Fibroblast of the aortic adventitia (primary cell): Measurements from ENCODE around the gene NUP43. TPM values are rescaled to one million over a fixed set of nuclear protein-coding genes. Genes with fewer than 3 reads are reported as not detected.
A peak's percentile ranks its signal among the peaks of the same experiment; 100 is the strongest.
"Not testable (repeated sequence)": the region's sequence is repeated elsewhere in the genome, so short reads cannot be mapped to it uniquely, and the experiment has no call there.

ENCODE experiments used
- DNase-seq: peaks from one replicate; pipeline ENCODE4 v3.0.0-alpha.2; 2010; ENCODE audit warnings: low read depth
- H3K4me3 ChIP-seq: 2 replicates; pipeline ENCODE4 v1.5.1; 2011; ENCODE audit warnings: low read depth, mild to moderate bottlenecking, control low read depth, low read length, moderate library complexity
- total RNA-seq: library from RNA; depleted of rRNA; stranded (reverse); fragments of >200 nt; gene quantifications from 2 replicates; pipeline ENCODE4 v1.2.3, GENCODE V29; 2012; ENCODE audit warnings: low replicate concordance
- TF ChIP-seq, protein P1 (sequence below): IDR thresholded peaks from 2 replicates; pipeline ENCODE4 v1.5.1; 2011; ENCODE audit warnings: mild to moderate bottlenecking, low read length, control low read depth, inconsistent platforms; ENCODE audit not compliant: insufficient read depth

The NUP43 gene
- total RNA-seq, 1 donor = 45.6 TPM

DNA sequence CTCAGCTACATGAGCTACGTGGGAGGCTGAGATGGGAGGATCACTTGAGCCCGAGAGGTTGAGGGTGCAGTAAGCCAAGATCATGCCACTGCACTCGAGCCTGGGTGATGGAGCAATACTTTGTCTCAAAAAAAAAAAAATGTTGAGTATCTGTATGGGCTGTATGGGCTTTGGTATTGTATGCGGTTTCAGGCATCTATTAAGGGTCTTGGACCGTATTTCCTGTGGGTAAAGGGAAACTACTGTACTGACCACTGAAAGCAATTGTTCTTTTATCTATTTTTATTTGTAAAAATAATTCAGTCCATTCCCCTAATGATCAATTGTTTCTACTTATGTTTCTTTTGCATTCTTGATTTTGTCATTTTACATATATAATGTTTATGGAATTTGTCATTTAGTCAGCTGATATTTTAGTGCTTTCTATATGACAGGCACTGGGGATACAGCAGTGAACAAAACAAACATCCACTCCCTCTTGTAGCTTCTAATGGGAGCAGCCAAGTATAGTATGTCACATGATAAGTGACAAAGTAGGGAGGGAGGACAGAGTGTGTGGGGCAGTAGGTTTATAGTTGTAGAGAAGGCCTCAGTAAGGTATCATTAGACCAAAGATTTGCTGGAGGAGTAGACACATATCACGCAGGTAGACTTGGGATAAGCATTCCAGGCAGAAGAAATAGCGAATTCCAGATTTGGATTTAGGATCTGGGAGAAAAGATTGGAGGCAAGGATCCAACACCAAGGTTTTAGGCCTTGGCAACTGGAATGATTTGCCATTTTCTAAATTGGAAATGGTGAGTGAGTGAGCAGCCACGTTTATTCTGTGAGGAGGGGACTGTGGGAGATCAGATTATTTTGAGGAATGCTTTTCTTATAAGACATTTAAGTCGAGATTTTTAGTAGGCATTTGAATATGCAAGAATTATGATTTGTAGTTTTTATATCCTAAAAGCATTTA lies 9.3 kb upstream of the NUP43 start:
- TF ChIP-seq, protein P1, sequence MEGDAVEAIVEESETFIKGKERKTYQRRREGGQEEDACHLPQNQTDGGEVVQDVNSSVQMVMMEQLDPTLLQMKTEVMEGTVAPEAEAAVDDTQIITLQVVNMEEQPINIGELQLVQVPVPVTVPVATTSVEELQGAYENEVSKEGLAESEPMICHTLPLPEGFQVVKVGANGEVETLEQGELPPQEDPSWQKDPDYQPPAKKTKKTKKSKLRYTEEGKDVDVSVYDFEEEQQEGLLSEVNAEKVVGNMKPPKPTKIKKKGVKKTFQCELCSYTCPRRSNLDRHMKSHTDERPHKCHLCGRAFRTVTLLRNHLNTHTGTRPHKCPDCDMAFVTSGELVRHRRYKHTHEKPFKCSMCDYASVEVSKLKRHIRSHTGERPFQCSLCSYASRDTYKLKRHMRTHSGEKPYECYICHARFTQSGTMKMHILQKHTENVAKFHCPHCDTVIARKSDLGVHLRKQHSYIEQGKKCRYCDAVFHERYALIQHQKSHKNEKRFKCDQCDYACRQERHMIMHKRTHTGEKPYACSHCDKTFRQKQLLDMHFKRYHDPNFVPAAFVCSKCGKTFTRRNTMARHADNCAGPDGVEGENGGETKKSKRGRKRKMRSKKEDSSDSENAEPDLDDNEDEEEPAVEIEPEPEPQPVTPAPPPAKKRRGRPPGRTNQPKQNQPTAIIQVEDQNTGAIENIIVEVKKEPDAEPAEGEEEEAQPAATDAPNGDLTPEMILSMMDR = no peak
- no peak overlapping the region for H3K4me3 ChIP-seq
- no peak for DNase-seq

DNA sequence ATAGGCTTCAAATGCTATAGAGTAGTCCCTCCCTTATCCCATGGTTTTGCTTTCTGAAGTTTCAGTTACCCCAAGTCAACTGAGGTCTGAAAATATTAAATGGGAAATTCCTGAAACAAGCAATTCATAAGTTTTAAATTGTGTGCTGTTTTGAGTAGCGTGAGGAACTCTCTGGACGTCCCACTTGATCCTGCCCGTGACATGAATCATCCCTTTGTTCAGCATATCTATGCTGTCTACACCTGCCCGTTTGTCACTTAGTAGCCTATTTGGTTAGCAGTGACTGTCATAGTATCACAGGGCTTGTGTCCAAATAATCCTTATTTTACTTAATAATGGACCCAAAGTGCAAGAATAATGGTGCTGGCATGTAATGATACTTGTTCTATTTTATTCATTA lies 8.2 kb upstream of the NUP43 start:
- TF ChIP-seq, protein P1 = no peak
- DNase-seq = no peak

DNA sequence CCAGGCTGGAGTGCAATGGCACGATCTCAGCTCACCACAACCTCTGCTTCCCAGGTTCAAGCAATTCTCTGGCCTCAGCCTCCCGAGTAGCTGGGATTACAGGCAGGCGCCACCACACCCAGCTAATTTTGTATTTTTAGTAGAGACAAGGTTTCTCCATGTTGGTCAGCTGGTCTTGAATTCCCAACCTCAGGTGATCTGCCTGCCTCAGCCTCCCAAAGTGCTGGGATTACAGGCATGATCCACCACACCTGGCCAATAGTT lies 7.0 kb upstream of the NUP43 start:
- H3K4me3 ChIP-seq, DNase-seq: not testable (repeated sequence)

More for the DNA sequence above, 8.2 kb upstream of the NUP43 start:
- no peak overlapping the region for H3K4me3 ChIP-seq

DNA sequence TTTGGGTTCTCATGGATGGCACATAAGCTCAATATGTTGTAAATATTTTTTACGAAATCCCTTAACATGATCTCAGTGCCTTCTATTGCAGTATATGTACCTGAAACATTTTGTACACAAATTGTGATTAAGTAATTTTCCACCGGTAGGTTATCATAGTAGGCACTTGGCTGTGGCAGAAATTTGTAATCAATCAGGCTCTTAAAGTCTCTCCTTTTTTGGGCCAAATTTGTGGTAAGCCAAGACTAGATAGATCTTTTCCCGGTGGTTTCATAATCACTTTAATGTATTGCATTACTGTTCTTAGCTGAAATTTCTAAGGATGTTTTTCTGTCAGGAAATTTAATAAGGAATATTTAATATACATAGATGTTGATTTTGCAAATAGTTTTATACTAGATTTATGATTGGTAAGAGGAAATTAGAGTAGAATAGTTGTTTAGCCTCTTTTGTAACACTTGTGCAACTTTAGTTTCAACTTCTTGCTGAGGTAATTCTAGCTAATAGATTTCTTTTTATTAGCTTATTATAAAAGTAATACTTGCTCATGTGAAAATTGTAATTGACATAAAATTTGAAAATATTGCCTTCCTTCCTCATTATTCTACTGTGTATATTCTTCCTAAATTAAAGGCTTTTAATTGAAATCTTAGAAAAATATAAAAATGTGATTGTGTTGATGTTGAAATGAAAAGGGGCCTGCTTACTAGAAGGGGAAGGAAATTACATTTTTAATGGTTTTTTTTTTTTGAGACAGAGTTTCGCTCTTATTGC lies 6.5 kb upstream of the NUP43 start:
- H3K4me3 ChIP-seq = no peak overlapping the region
- TF ChIP-seq, protein P1 = no peak
- peak; percentile 31 for DNase-seq

DNA sequence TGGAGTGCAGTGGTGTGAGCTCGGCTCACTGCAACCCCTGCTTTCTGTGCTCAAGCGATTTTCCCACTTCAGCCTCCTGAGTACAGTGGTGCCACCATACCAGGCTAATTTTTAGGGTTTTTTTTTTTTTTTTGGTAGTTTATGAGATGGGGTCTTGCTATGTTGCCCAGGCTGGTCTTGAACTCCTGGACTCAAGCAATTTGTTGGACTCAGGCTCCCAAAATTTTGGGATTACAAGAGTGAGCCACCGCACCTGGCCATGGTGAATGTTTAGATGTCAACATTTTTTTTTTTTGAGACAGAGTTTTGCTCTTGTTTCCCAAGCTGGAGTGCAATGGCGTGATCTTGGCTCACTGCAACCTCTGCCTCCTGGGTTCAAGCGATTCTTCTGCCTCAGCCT lies 5.6 kb upstream of the NUP43 start:
- not testable (repeated sequence) for DNase-seq, H3K4me3 ChIP-seq

DNA sequence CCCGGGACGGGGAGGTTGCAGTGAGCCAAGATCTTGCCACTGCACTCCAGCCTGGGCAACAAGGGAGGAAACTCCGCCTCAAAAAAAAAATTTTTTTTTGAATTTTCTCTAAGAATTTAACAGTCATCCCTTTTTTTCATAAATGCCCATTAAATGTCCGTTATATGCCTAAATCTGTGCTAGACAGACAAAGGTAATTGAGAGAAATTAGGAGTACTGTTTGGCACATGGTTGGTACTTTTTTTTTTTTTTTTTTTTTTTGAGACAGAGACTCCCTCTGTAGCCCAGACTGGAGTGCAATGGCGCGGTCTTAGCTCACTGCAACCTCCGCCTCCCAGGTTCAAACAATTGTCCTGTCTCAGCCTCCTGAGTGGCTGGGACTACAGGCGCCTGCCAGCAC lies 4.9 kb upstream of the NUP43 start:
- TF ChIP-seq, protein P1 = no peak
- no peak for DNase-seq
- H3K4me3 ChIP-seq = peak overlapping the region; percentile 17

DNA sequence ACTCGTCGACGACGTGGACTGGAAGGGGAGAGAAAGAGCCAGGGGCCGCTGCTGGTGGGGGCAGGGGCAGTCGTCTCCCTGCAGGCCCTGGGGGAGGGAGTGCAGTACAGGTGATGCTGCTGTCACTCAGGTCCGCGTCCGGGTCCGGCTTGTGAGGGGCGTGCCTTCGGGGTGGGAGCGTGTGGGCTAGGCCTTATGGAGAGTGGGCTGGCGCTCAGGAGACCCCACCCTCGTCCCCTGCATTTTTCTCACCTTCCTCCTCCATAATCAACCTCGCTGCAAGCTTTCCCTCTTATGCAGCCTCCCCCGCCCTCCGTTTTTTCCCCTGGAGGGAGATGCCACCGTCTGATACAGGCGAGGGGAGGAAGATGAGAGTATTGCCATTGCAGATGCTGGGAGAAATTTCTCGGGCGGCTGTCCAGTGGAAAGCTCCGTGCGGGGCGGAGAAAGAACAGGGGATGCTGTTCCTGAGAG lies 3.8 kb upstream of the NUP43 start:
- H3K4me3 ChIP-seq = peak overlapping the region; percentile 97
- TF ChIP-seq, protein P1 = no peak
- peak; percentile 44 for DNase-seq
